ENCODE results near the gene PRDM16.

The PRDM16 gene

GRCh38 chr1:3352952-3353331, 283.9 kb downstream of the PRDM16 start (continued):
- TF ChIP-seq ZBTB10 (tag by site-specific recombination; IDR thresholded peaks at IDR 0.05) (no peak), ZNF580 (tag by site-specific recombination; IDR thresholded peaks at IDR 0.05) (peak; percentile 71; the same call in 1 of the 2 replicates), EGR2 (tag by site-specific recombination; IDR thresholded peaks at IDR 0.05; ENCODE audit: low read depth) (peak; percentile 52), ZNF426 (tag by site-specific recombination; IDR thresholded peaks at IDR 0.05) (no peak), ZNF423 (tag by site-specific recombination; IDR thresholded peaks at IDR 0.05) (peak; percentile 92), INSM2 (tag by site-specific recombination; IDR thresholded peaks at IDR 0.05) (peak; percentile 30; the same call in 1 of the 2 replicates), ZBTB8A (tag by site-specific recombination; IDR thresholded peaks at IDR 0.05) (peak; percentile 85), KLF9 (tag by site-specific recombination; IDR thresholded peaks at IDR 0.05; ENCODE audit: low read depth) (peak; percentile 47; the same call in 1 of the 2 replicates), ZNF623 (tag by site-specific recombination; IDR thresholded peaks at IDR 0.05) (no peak), MYNN (tag by site-specific recombination; IDR thresholded peaks at IDR 0.05; ENCODE audit: borderline replicate concordance) (no peak), GLIS1 (tag by site-specific recombination; IDR thresholded peaks at IDR 0.05) (peak; percentile 85), KLF17 (tag by site-specific recombination; IDR thresholded peaks at IDR 0.05) (peak; percentile 100), ZNF449 (tag by site-specific recombination; IDR thresholded peaks at IDR 0.05) (peak; percentile 69), ZNF561 (tag by site-specific recombination; IDR thresholded peaks at IDR 0.05; ENCODE audit: borderline replicate concordance) (0 out of 2 replicates have a peak, but pooled peaks have one; percentile 17), ZNF24 (tag by site-specific recombination; IDR thresholded peaks at IDR 0.05) (0 out of 2 replicates have a peak, but pooled peaks have one; percentile 35), SP7 (tag by site-specific recombination; IDR thresholded peaks at IDR 0.05) (peak; percentile 91), ZBTB44 (tag by site-specific recombination; IDR thresholded peaks at IDR 0.05) (peak; percentile 95), PRDM4 (tag by site-specific recombination; IDR thresholded peaks at IDR 0.05) (peak; percentile 92), ZSCAN30 (tag by site-specific recombination; IDR thresholded peaks at IDR 0.05) (peak; percentile 74; the same call in 1 of the 2 replicates), ZBTB1 (tag by site-specific recombination; IDR thresholded peaks at IDR 0.05) (no peak), OVOL3 (tag by site-specific recombination; IDR thresholded peaks at IDR 0.05) (0 out of 2 replicates have a peak, but pooled peaks have one; percentile 50), ZNF223 (tag by site-specific recombination; IDR thresholded peaks at IDR 0.05) (0 out of 2 replicates have a peak, but pooled peaks have one; percentile 12), ZNF132 (tag by site-specific recombination; IDR thresholded peaks at IDR 0.05; ENCODE audit: borderline replicate concordance) (no peak), ZBTB20 (tag by site-specific recombination; IDR thresholded peaks at IDR 0.05) (peak; percentile 61; the same call in 1 of the 2 replicates), CTCF (tag by site-specific recombination; IDR thresholded peaks at IDR 0.05) (no peak)
